Measurements from ENCODE around the gene TLK1. TPM values are rescaled to one million over a fixed set of nuclear protein-coding genes. Genes with fewer than 3 reads are reported as not detected.

The TLK1 gene
- total RNA-seq, 1 donor from 2014 or later = 29.6 TPM

GRCh38 chr2:171036532-171036931 lies 124.2 kb downstream of the TLK1 start:
- intact Hi-C loops (cut with micrococcal nuclease) = no loop called here
- ATAC-seq (no peak), DNase-seq (no peak)

- DNase-seq (no peak), ATAC-seq (no peak)
- intact Hi-C loops (cut with micrococcal nuclease) = no loop called here
Measured at GRCh38 chr2:171034315-171034714, 126.4 kb downstream of the TLK1 start.

- intact Hi-C loops (cut with micrococcal nuclease) = no loop called here
- DNase-seq = no peak
- no peak for ATAC-seq
Measured at GRCh38 chr2:171025214-171025613, 135.5 kb downstream of the TLK1 start.

- intact Hi-C loops (cut with micrococcal nuclease) = no loop called here
- no peak for ATAC-seq
Measured at GRCh38 chr2:171018522-171018921, 142.2 kb downstream of the TLK1 start.

GRCh38 chr2:171016125-171016524 lies 144.6 kb downstream of the TLK1 start:
- DNase-seq = no peak
- intact Hi-C loops (cut with micrococcal nuclease) = no loop called here
- ATAC-seq = no peak

More at GRCh38 chr2:171018522-171018921, 142.2 kb downstream of the TLK1 start:
- no peak for DNase-seq

- intact Hi-C loops (cut with micrococcal nuclease) = no loop called here
- ATAC-seq = no peak
- no peak for DNase-seq
Measured at GRCh38 chr2:171013851-171014250, 146.8 kb downstream of the TLK1 start.

- intact Hi-C loops (cut with micrococcal nuclease) = no loop called here
- no peak for DNase-seq
- ATAC-seq = no peak
Measured at GRCh38 chr2:171009386-171009785, 151.3 kb downstream of the TLK1 start.

- DNase-seq = no peak
- intact Hi-C loops (cut with micrococcal nuclease) = no loop called here
- ATAC-seq = no peak
Measured at GRCh38 chr2:171008550-171009205, 152.0 kb downstream of the TLK1 start.

- ATAC-seq = no peak
Measured at GRCh38 chr2:171004833-171005232, 155.9 kb downstream of the TLK1 start.

GRCh38 chr2:171004363-171004762 lies 156.3 kb downstream of the TLK1 start:
- DNase-seq (no peak), ATAC-seq (no peak)
- intact Hi-C loops (cut with micrococcal nuclease) = no loop called here

More at GRCh38 chr2:171004833-171005232, 155.9 kb downstream of the TLK1 start:
- DNase-seq = no peak
- intact Hi-C loops (cut with micrococcal nuclease) = no loop called here

- ATAC-seq (no peak), DNase-seq (no peak)
- intact Hi-C loops (cut with micrococcal nuclease) = no loop called here
Measured at GRCh38 chr2:170999654-171000053, 161.0 kb downstream of the TLK1 start.

- intact Hi-C loops (cut with micrococcal nuclease) = no loop called here
- ATAC-seq (no peak), DNase-seq (no peak)
Measured at GRCh38 chr2:170997893-170998597, 162.6 kb downstream of the TLK1 start.

GRCh38 chr2:170996316-170996715 lies 164.4 kb downstream of the TLK1 start:
- DNase-seq (no peak), ATAC-seq (no peak)
- intact Hi-C loops (cut with micrococcal nuclease) = no loop called here

- intact Hi-C loops (cut with micrococcal nuclease) = no loop called here
- DNase-seq = no peak
- ATAC-seq = no peak
Measured at GRCh38 chr2:170991398-170992182, 169.1 kb downstream of the TLK1 start.

GRCh38 chr2:170986566-170987258 lies 174.0 kb downstream of the TLK1 start:
- DNase-seq = no peak
- intact Hi-C loops (cut with micrococcal nuclease) = no loop called here
- no peak for ATAC-seq

GRCh38 chr2:170985407-170985806 lies 175.3 kb downstream of the TLK1 start:
- intact Hi-C loops (cut with micrococcal nuclease) = no loop called here
- DNase-seq (no peak), ATAC-seq (no peak)

GRCh38 chr2:170984079-170984478 lies 176.6 kb downstream of the TLK1 start:
- intact Hi-C loops (cut with micrococcal nuclease) = no loop called here
- DNase-seq = no peak
- ATAC-seq = no peak

- intact Hi-C loops (cut with micrococcal nuclease) = no loop called here
- ATAC-seq = no peak
Measured at GRCh38 chr2:170975943-170976270, 184.8 kb downstream of the TLK1 start.

GRCh38 chr2:170975127-170975942 lies 185.4 kb downstream of the TLK1 start:
- no peak for DNase-seq
- ATAC-seq = no peak
- intact Hi-C loops (cut with micrococcal nuclease) = no loop called here

More at GRCh38 chr2:170975943-170976270, 184.8 kb downstream of the TLK1 start:
- DNase-seq = no peak

All from left ventricle myocardium superior (tissue), 1 donor.